Stimulated activated naive CD8-positive, alpha-beta T cell treated with anti-CD3 and anti-CD28 coated beads, Interleukin-15, Interleukin-2, amounts not matched to agents 100 U/mL and 50 U/mL, for 24 hours (primary cell): Measurements from ENCODE around the gene ZNF625.
A peak's percentile ranks its signal among the peaks of the same experiment; 100 is the strongest.
"Not testable (repeated sequence)": the region's sequence is repeated elsewhere in the genome, so short reads cannot be mapped to it uniquely, and the experiment has no call there.

ENCODE experiments used
- ATAC-seq: fragments of 150-1000 bp; cut with Tn5 transposase; one replicate; pipeline ENCODE4 v1.10.0; 2021
- DNase-seq: peaks from one replicate; pipeline ENCODE4 v3.0.0; 2021

ZNF625 gene

DNA sequence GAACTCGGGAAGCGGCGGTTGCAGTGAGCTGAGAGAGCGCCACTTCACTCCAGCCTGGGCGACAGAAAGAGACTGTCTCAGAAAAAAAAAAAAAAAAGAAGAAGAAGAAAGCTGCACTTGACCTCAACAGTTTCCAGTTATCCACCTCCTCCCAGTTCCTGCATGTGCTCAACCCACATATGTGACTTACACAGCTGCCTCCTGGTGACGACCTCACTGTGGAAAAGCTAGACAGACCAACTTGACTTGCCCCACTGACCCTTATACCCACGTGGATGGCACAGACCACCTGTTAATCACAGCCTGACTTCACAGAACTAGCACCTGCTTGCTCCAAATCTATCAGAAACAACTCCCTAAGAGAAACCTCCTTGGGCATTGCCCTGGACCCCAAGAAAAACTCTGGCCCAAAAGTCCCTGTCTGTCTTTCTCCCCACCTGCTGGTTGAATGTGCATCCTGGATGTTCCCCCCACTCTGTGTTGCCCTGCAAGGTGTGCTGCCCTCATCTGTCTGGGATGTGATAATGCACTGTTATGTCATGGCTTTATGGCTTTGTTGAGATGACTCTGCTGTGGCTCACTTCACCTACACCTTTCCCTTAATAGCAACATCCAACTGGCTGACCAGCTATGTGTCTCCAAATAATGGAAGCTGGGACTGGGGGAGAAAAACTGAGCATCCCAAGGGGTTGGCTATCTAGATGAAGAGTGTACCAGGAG lies 19.2 kb downstream of the ZNF625 start:
- DNase-seq, result peak; percentile 26
- peak; percentile 28 for ATAC-seq

GRCh38 chr19:12133069-12133468 lies 23.5 kb downstream of the ZNF625 start:
- no peak for ATAC-seq
- no peak for DNase-seq

GRCh38 chr19:12126707-12127106 lies 29.8 kb downstream of the ZNF625 start:
- peak; percentile 15 for DNase-seq
- ATAC-seq, result no peak

- DNase-seq (no peak), ATAC-seq (no peak)
Measured at GRCh38 chr19:12117201-12117970, 39.1 kb downstream of the ZNF625 start.

GRCh38 chr19:12113121-12113520 lies 43.4 kb downstream of the ZNF625 start:
- no peak for ATAC-seq
- no peak for DNase-seq

- DNase-seq (no peak), ATAC-seq (peak; percentile 94)
Measured at GRCh38 chr19:12112701-12113100, 43.8 kb downstream of the ZNF625 start.

GRCh38 chr19:12111943-12112637 lies 44.4 kb downstream of the ZNF625 start:
- no peak for DNase-seq
- no peak for ATAC-seq

GRCh38 chr19:12111176-12111575 lies 45.4 kb downstream of the ZNF625 start:
- ATAC-seq (no peak), DNase-seq (no peak)

- ATAC-seq, DNase-seq: not testable (repeated sequence)
Measured at GRCh38 chr19:12103909-12104308, 52.6 kb downstream of the ZNF625 start.

DNA sequence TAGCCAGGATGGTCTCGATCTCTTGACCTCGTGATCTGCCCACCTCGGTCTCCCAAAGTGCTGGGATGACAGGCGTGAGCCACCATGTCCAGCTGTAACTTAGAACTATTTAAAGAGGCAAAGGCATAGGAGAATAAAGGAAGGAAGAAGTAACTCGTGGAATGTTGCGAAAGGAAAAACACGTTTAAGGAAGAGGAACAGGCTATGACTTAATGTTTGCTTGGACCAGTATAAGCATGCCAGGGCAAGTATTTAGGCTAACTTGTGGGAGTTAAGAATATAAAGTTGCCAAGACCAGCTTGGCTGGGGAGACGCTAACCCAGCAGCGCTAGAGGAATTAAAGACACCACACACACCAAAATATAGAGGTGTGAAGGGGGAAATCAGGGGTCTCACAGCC lies 58.5 kb downstream of the ZNF625 start:
- no peak for ATAC-seq
- DNase-seq, result no peak

GRCh38 chr19:12095111-12095790 lies 61.3 kb downstream of the ZNF625 start:
- ATAC-seq (no peak), DNase-seq (no peak)
